ENCODE measurements around the gene MYLK. TPM values are rescaled to one million over a fixed set of nuclear protein-coding genes. Genes with fewer than 3 reads are reported as not detected.

MYLK gene
- total RNA-seq, 2 donors from 2014 or later, result 4.7 to 6.6 TPM

DNA sequence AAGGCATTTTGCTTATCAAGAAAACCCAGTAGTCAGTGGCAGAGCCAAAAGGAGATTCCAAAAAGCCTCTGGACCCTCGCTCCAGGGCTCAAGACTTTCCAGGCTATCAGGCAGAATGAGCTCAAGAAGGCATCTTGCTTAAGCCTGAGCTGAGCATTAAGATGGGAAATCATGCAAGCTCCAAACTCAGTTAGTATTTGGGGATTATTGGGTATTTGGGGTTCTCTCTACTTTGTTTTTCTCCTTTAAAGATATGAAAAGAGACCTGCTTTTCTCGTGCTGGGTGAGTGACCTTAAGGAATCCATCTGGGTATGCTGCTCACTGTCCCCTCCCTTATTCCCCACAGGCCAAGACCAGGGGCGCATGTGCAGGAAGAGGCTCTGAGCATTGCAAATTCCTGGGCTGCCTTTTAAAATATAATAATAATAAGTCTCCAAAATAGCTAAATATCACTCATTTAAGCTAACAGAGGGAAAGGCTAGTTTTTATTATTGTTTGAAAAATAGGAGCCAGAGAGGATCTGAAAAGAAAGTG is 223.9 kb downstream of the MYLK start:
- no peak overlapping the region for H3K4me3 Mint-ChIP-seq
- 90 to 100% methylated on average over 1 to 3 of the region's 3 CpGs for WGBS, 2 experiments (ENCODE audit: insufficient coverage in 1 of 2, insufficient read length in 1 of 2)
- H3K36me3 Mint-ChIP-seq (ENCODE audit: low read depth), result peaks cover 6% of the 10 kb centered on the region
- Histone ChIP-seq H3K27ac (ENCODE audit: low read depth, low read length) (no peak overlapping the region), H3K9ac (ENCODE audit: extremely low read depth, low read length, poor library complexity, severe bottlenecking) (no peak overlapping the region), H3K36me3 (ENCODE audit: control insufficient read depth, insufficient read depth, low read length) (no peaks in the 10 kb centered on the region), H3K4me1 (ENCODE audit: control insufficient read depth, insufficient read depth, low read length) (no peaks in the 10 kb centered on the region), H3K9me3 (ENCODE audit: control insufficient read depth, low read length) (peaks cover 12% of the 10 kb centered on the region), H3K4me3 (ENCODE audit: low read length) (no peak overlapping the region), H3K27me3 (ENCODE audit: control insufficient read depth, insufficient read depth, low read length, poor library complexity, severe bottlenecking) (no peaks in the 10 kb centered on the region)
- no peak for DNase-seq
- H3K27ac Mint-ChIP-seq, result no peak overlapping the region
- TF ChIP-seq, protein P1, sequence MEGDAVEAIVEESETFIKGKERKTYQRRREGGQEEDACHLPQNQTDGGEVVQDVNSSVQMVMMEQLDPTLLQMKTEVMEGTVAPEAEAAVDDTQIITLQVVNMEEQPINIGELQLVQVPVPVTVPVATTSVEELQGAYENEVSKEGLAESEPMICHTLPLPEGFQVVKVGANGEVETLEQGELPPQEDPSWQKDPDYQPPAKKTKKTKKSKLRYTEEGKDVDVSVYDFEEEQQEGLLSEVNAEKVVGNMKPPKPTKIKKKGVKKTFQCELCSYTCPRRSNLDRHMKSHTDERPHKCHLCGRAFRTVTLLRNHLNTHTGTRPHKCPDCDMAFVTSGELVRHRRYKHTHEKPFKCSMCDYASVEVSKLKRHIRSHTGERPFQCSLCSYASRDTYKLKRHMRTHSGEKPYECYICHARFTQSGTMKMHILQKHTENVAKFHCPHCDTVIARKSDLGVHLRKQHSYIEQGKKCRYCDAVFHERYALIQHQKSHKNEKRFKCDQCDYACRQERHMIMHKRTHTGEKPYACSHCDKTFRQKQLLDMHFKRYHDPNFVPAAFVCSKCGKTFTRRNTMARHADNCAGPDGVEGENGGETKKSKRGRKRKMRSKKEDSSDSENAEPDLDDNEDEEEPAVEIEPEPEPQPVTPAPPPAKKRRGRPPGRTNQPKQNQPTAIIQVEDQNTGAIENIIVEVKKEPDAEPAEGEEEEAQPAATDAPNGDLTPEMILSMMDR (conservative IDR thresholded peaks at IDR 0.05), result no peak
- peaks cover 6% of the 10 kb centered on the region for H3K9me3 Mint-ChIP-seq
- peaks cover 8% of the 10 kb centered on the region for H3K4me1 Mint-ChIP-seq
- peaks cover 53% of the 10 kb centered on the region for H3K27me3 Mint-ChIP-seq (ENCODE audit: insufficient read depth)

- Histone ChIP-seq H3K27me3 (ENCODE audit: control insufficient read depth, insufficient read depth, low read length, poor library complexity, severe bottlenecking) (no peaks in the 10 kb centered on the region), H3K27ac (ENCODE audit: low read depth, low read length) (no peak overlapping the region), H3K4me1 (ENCODE audit: control insufficient read depth, insufficient read depth, low read length) (no peaks in the 10 kb centered on the region), H3K9ac (ENCODE audit: extremely low read depth, low read length, poor library complexity, severe bottlenecking) (no peak overlapping the region), H3K36me3 (ENCODE audit: control insufficient read depth, insufficient read depth, low read length) (no peaks in the 10 kb centered on the region), H3K4me3 (ENCODE audit: low read length) (no peak overlapping the region), H3K9me3 (ENCODE audit: control insufficient read depth, low read length) (peaks cover 12% of the 10 kb centered on the region)
- no peak overlapping the region for H3K27ac Mint-ChIP-seq
- no peak overlapping the region for H3K4me3 Mint-ChIP-seq
- no peak for DNase-seq
- H3K4me1 Mint-ChIP-seq, result peaks cover 8% of the 10 kb centered on the region
- TF ChIP-seq, protein P1 (conservative IDR thresholded peaks at IDR 0.05), result no peak
- WGBS, 2 experiments (ENCODE audit: insufficient coverage in 1 of 2, insufficient read length in 1 of 2), result 100% methylated on average over 1 of the region's 1 CpG; no CpG with 5 or more reads in 1 of the 2 experiments
- peaks cover 6% of the 10 kb centered on the region for H3K36me3 Mint-ChIP-seq (ENCODE audit: low read depth)
- peaks cover 6% of the 10 kb centered on the region for H3K9me3 Mint-ChIP-seq
- H3K27me3 Mint-ChIP-seq (ENCODE audit: insufficient read depth), result peaks cover 54% of the 10 kb centered on the region
Observed at GRCh38 chr3:123658852-123659206, 225.3 kb downstream of the MYLK start.

DNA sequence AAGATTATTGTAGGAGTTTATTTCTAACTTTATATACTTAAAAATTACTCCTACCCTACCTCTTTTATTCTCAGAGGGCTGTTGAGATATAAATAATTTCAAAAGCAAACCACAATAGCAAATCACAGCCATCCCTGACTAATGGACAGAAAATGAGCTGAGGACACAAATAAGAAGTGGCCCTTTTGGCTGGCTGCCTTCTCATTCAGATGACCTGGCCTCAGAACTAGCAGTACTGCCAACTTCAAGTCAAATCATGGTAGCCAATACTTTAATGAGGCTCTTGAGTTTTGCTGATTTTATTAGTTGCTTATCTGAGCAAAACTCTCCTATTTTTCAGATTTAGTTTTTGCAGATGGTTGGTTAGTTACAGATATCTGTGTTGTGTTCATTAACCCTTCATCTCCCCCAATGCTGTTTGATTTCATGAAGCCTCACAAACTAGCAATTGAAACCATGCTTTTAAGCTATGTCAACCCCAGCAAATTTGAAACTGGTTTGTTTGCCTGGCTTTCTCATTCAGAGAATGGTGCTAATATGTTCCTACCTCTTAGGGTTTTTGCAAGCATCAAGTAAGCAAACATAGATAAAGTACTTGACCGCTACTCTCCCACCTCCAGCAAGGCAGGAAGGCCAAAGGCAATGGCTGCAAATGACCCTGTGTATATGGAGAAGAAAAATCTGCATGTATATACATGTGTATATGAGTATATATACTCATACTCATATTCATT is 225.8 kb downstream of the MYLK start:
- peaks cover 54% of the 10 kb centered on the region for H3K27me3 Mint-ChIP-seq (ENCODE audit: insufficient read depth)
- Histone ChIP-seq H3K4me1 (ENCODE audit: control insufficient read depth, insufficient read depth, low read length) (no peaks in the 10 kb centered on the region), H3K4me3 (ENCODE audit: low read length) (no peak overlapping the region), H3K9me3 (ENCODE audit: control insufficient read depth, low read length) (peaks cover 12% of the 10 kb centered on the region), H3K36me3 (ENCODE audit: control insufficient read depth, insufficient read depth, low read length) (no peaks in the 10 kb centered on the region), H3K9ac (ENCODE audit: extremely low read depth, low read length, poor library complexity, severe bottlenecking) (no peak overlapping the region), H3K27me3 (ENCODE audit: control insufficient read depth, insufficient read depth, low read length, poor library complexity, severe bottlenecking) (no peaks in the 10 kb centered on the region), H3K27ac (ENCODE audit: low read depth, low read length) (no peak overlapping the region)
- WGBS, 2 experiments (ENCODE audit: insufficient coverage in 1 of 2, insufficient read length in 1 of 2), result no CpG with 5 or more reads among the region's 1 CpG
- no peak for DNase-seq
- TF ChIP-seq, protein P1 (conservative IDR thresholded peaks at IDR 0.05), result no peak
- H3K4me3 Mint-ChIP-seq, result no peak overlapping the region
- H3K4me1 Mint-ChIP-seq, result peaks cover 8% of the 10 kb centered on the region
- no peak overlapping the region for H3K27ac Mint-ChIP-seq
- peaks cover 6% of the 10 kb centered on the region for H3K36me3 Mint-ChIP-seq (ENCODE audit: low read depth)
- H3K9me3 Mint-ChIP-seq, result peaks cover 6% of the 10 kb centered on the region

Data from endodermal cell (in vitro differentiated cells).